ENCODE data around the gene HAUS7.
A peak's percentile ranks its signal among the peaks of the same experiment; 100 is the strongest.
"Not testable (repeated sequence)": the region's sequence is repeated elsewhere in the genome, so short reads cannot be mapped to it uniquely, and the experiment has no call there.

The HAUS7 gene

DNA sequence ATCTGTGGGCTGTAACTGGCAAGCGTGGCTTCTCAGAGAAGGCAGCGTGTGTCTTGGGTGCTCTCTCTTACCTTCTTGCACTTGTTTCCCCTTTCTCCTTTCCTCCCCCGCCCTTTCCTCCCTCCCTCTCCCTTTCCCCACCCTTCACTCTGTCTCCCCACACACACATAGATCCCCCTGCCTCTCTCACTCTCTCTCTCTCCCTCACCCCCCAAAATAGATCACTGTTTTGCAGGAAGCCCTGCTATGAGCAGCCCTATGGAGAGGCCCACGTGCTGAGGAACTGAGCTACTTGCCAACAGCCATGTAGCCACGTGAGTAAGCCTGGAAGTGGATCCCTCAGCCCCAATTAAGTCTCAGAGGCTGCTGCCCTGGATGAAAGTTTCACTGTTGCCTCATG is 65.0 kb downstream of the HAUS7 start:
- no peaks in the 10 kb centered on the region for H3K27me3 ChIP-seq (replicated peaks; ENCODE audit: control insufficient read depth, insufficient read depth, low read length, poor library complexity, severe bottlenecking)
- no peaks in the 10 kb centered on the region for H3K36me3 ChIP-seq (ENCODE audit: control insufficient read depth, insufficient read depth, low read length)
- no peaks in the 10 kb centered on the region for H3K4me1 ChIP-seq (ENCODE audit: control insufficient read depth, insufficient read depth, low read length, poor library complexity, severe bottlenecking)
- no peak for DNase-seq
- H3K27ac ChIP-seq (ENCODE audit: insufficient read depth, low read length, poor library complexity, severe bottlenecking), result no peak overlapping the region
- H3K9me3 ChIP-seq (ENCODE audit: control insufficient read depth, low read length), result no peaks in the 10 kb centered on the region
- H3K4me3 ChIP-seq (ENCODE audit: insufficient read depth, low read depth, low read length, poor library complexity, severe bottlenecking), result no peak overlapping the region

DNA sequence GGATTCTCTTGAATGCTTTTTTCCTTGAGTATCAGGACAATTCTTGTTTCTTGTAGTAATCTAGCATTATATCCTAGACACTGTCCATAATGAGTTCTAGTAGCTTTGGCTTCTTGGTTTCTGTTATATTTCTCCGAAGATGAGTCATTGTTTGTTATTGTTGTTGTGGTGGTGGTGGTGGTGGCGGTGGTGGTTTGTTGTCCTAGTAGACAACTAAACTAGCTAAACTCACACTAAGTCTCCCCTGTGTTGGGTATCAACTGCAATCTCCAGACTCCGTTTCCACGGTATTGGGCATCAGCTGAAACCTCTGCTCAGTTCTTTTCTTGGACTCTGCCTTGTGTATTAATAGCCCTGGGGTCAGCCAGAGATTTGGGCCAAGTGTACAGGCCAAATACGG is 66.0 kb downstream of the HAUS7 start:
- not testable (repeated sequence) for H3K9me3 ChIP-seq (ENCODE audit: control insufficient read depth, low read length); H3K4me1 ChIP-seq (ENCODE audit: control insufficient read depth, insufficient read depth, low read length, poor library complexity, severe bottlenecking); H3K27me3 ChIP-seq (replicated peaks; ENCODE audit: control insufficient read depth, insufficient read depth, low read length, poor library complexity, severe bottlenecking); H3K36me3 ChIP-seq (ENCODE audit: control insufficient read depth, insufficient read depth, low read length); DNase-seq; H3K4me3 ChIP-seq (ENCODE audit: insufficient read depth, low read depth, low read length, poor library complexity, severe bottlenecking); H3K27ac ChIP-seq (ENCODE audit: insufficient read depth, low read length, poor library complexity, severe bottlenecking)

DNA sequence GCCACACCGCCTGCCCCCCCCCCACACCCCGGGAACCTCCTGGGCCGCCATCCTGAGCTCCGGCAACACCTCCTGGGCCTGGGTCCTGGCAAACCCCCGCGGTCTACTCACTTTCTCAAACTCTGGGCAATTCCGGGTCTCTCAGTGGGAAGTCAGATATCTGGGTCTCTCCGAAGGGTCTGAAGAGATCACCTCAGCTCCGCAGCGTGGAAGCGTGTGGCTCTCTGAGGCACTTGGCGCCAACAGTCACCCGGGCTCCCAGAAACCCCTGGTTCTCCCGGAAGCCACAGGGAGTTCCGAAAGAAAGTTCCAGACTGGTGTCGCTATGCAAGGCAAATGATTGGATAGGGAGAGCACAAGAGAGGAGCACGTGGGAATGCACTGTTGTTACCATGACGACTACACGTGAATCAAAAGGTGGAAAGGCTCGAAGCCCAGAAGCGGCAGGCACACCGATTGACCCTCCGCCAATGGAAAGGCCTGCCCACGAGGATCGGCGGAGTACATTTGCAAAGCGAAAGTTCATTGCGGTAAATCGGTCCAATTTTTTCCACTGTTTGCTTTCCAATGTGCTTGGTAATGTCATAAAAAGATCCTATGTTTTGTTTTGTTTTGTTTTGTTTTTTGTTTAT is 69.1 kb downstream of the HAUS7 start, which contains the start of gene PNMA6E:
PNMA6E (minus strand) TSS at position 218 of the 632 bp plus-strand sequence. CDS start 2,501 bp downstream, outside the sequence.
- no peaks in the 10 kb centered on the region for H3K36me3 ChIP-seq (ENCODE audit: control insufficient read depth, insufficient read depth, low read length)
- H3K4me3 ChIP-seq (ENCODE audit: insufficient read depth, low read depth, low read length, poor library complexity, severe bottlenecking), result no peak within 1 kb of the TSS
- DNase-seq, result no peak
- H3K4me1 ChIP-seq (ENCODE audit: control insufficient read depth, insufficient read depth, low read length, poor library complexity, severe bottlenecking), result no peaks in the 10 kb centered on the region
- H3K27ac ChIP-seq (ENCODE audit: insufficient read depth, low read length, poor library complexity, severe bottlenecking), result no peak within 1 kb of the TSS
- H3K27me3 ChIP-seq (replicated peaks; ENCODE audit: control insufficient read depth, insufficient read depth, low read length, poor library complexity, severe bottlenecking), result no peaks in the 10 kb centered on the region
- H3K9me3 ChIP-seq (ENCODE audit: control insufficient read depth, low read length), result no peaks in the 10 kb centered on the region

DNA sequence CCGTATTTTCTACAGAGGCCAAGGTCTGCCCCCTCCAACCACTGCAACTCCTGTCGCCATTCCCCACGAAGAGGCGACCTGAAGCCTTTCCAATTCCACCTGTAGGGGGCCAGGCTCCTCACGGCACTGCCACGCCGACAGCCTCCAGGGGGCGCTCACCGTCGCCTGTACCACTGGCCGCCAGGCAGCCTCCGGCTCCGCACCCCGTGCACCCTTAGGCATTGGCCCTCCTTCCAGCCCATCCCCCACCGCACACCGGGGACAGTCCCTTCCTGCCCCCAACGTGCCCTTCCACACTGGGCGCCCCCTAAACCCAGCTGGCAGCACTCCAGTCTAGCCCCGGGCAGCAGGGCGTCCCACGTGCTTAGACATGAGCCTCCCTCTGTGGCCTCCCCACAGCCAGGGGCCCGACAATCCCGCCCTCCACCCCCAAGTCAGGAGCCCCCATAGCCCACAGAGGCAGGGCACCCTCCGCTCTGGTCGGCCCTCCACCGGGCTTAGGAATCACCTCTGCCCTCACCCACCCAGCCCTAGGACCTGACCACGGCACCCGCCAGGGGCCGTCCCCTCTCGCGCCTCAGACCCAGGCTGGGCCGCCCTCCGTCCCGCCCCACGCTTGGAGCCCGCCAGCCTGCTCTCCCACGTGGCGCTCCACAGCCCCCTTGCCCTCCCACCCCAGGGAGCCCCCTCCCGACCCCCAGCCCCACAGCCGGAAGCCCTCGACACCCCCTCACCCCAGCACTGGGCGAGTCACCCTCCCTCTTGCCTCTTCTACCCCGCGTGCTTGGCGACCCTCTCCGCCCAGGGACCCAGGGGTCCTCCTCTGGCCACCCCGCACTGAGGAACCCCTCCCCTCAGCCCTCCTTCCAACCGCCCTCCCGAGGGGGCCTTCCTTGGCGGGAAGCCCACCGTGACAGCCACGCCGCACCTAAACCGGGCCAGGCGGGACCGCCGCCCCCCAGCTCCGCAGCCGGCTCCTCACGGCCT is 69.9 kb downstream of the HAUS7 start:
- Histone ChIP-seq H3K36me3 (ENCODE audit: control insufficient read depth, insufficient read depth, low read length) (no peaks in the 10 kb centered on the region), H3K9me3 (ENCODE audit: control insufficient read depth, low read length) (no peaks in the 10 kb centered on the region), H3K27me3 (replicated peaks; ENCODE audit: control insufficient read depth, insufficient read depth, low read length, poor library complexity, severe bottlenecking) (no peaks in the 10 kb centered on the region), H3K27ac (ENCODE audit: insufficient read depth, low read length, poor library complexity, severe bottlenecking) (no peak overlapping the region), H3K4me3 (ENCODE audit: insufficient read depth, low read depth, low read length, poor library complexity, severe bottlenecking) (no peak overlapping the region), H3K4me1 (ENCODE audit: control insufficient read depth, insufficient read depth, low read length, poor library complexity, severe bottlenecking) (no peaks in the 10 kb centered on the region)
- DNase-seq, result peak; percentile 3 to 21 (median 9)

DNA sequence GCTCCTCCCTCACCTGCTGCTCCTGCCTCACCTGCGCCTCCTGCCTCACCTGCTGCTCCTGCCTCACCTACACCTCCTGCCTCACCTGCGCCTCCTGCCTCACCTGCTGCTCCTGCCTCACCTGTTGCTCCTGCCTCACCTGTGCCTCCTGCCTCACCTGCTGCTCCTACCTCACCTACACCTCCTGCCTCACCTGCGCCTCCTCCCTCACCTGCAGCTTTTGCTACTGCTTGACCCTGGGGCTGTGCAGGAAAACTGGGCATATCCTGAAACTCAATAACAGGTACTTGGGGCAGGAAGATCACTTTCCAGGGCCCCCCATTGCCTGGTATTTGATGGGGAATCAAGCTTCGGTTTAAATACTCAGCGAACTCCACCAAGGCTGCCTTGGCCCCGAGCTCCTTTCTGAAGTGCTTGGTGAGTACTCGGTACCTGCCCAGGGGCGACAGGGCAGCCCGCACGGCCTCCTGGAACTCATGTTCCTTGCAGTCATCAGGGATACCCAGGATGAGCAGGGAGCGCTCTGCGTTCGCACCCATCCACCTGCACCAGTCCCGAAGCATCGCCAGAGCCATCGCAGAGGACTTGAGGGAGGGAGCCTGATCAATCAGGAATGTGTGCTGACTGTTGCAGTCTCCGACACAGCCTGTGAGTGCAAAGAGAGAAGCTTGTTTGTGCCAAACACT is 72.0 kb downstream of the HAUS7 start:
- H3K4me1 ChIP-seq (ENCODE audit: control insufficient read depth, insufficient read depth, low read length, poor library complexity, severe bottlenecking), result no peaks in the 10 kb centered on the region
- no peak for DNase-seq
- H3K9me3 ChIP-seq (ENCODE audit: control insufficient read depth, low read length), result no peaks in the 10 kb centered on the region
- no peak overlapping the region for H3K4me3 ChIP-seq (ENCODE audit: insufficient read depth, low read depth, low read length, poor library complexity, severe bottlenecking)
- no peaks in the 10 kb centered on the region for H3K36me3 ChIP-seq (ENCODE audit: control insufficient read depth, insufficient read depth, low read length)
- no peak overlapping the region for H3K27ac ChIP-seq (ENCODE audit: insufficient read depth, low read length, poor library complexity, severe bottlenecking)
- H3K27me3 ChIP-seq (replicated peaks; ENCODE audit: control insufficient read depth, insufficient read depth, low read length, poor library complexity, severe bottlenecking), result no peaks in the 10 kb centered on the region
